RWPE1 (cell line): ENCODE data around the gene BEND4.

Source experiments
- CTCF ChIA-PET: fragments of 350-600 bp; sonication (Branson Sonifier 250); formaldehyde crosslinking; extraction: SDS; loops from one replicate; lab custom pipeline; 2021; lab: Yijun Ruan, JAX
- POLR2A ChIA-PET: fragments of 400-600 bp; formaldehyde crosslinking; extraction: SDS; loops from one replicate; lab custom pipeline; 2020; ENCODE audit warnings: antibody characterized with exemption; ENCODE audit not compliant: low non-redundant PET; lab: Yijun Ruan, JAX
- DNase-seq: peaks from one replicate; pipeline ENCODE4 v3.0.0; 2012; ENCODE audit warnings: low spot score
- H3K27ac ChIP-seq: fragments of 450-650 bp; 2 replicates; pipeline ENCODE4 v1.5.1; 2017
- CTCF ChIP-seq: fragments of 450-650 bp; conservative IDR thresholded peaks from 2 replicates; pipeline ENCODE4 v1.5.1; 2017; ENCODE audit warnings: low read depth, mild to moderate bottlenecking

Gene BEND4

GRCh38 chr4:42159271-42160001, 7.0 kb upstream of the BEND4 start:
- no peak for DNase-seq
- ChIA-PET POLR2A (no interaction called here), CTCF (no interaction called here)
- TF ChIP-seq CTCF: no peak
- H3K27ac ChIP-seq: no peak overlapping the region

GRCh38 chr4:42151568-42152506, 618 bp downstream of the BEND4 start:
- ChIA-PET POLR2A (no interaction called here), CTCF (interaction anchor here (0.7 to 0.8 kb wide), 3 partner anchors 9 to 145 kb away, joined by 3 to 4 read pairs (median 3); no protein-coding TSS in a partner anchor)
- H3K27ac ChIP-seq: no peak overlapping the region
- DNase-seq: no peak
- TF ChIP-seq CTCF: no peak

DNA sequence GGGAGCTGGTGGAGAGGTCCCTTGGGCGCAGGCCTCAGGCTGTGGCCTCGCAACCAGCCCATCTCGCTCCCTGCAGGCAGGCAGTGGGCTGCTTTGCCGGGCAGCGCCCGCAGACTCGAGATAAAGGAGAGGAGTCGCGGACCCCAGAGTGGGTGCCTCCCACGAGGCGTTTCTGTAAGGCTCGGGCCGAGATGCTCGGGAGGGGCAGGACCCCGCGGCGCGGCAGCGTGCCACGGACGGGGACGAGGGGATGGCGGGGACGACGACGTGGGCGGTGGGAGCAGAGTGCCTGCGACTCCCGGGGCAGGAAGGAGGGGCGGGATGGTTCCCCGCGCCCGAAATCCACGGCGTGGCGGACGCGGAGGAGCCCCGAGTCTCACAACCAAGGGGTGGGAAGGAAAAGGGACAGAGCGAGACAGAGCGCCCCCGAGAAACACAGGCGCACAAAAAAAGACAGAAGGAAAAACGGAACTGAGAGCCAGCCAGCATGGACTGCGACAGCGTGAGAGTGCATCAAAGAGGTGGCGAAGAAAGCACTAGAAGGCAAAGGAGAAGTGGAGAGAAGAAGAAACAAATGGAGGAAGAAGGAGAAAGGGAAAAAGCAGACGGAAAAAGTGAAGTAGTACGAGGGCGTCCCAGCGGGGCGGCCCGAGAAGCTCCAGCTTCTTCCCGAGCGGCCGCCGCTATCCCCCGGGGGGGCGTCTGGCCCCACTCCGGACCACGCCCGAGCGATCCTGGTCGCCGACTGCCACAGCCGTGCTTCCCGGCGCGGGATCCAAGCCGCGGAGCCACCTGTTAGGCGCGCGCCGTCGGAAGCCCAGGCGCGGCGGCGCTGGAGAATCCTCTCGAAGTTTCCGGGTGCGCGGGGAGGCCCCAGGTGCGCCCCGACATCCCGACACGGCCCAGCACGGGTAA, 1.5 kb downstream of the BEND4 start:
- CTCF ChIA-PET: interaction anchor here (0.6 to 0.7 kb wide), 3 partner anchors 44 to 146 kb away, joined by 3 to 8 read pairs (median 4); no protein-coding TSS in a partner anchor
- POLR2A ChIA-PET: no interaction called here
- no peak overlapping the region for H3K27ac ChIP-seq
- no peak for DNase-seq
- TF ChIP-seq CTCF: no peak

GRCh38 chr4:42149004-42149403, 3.5 kb downstream of the BEND4 start:
- ChIA-PET CTCF (no interaction called here), POLR2A (no interaction called here)
- TF ChIP-seq CTCF: no peak
- DNase-seq: no peak
- H3K27ac ChIP-seq: no peak overlapping the region

GRCh38 chr4:42148425-42148824, 4.0 kb downstream of the BEND4 start:
- ChIA-PET POLR2A (no interaction called here), CTCF (no interaction called here)
- no peak for DNase-seq
- H3K27ac ChIP-seq: no peak overlapping the region
- no peak for TF ChIP-seq CTCF

GRCh38 chr4:42144028-42144427, 8.4 kb downstream of the BEND4 start:
- H3K27ac ChIP-seq: no peak overlapping the region
- no peak for TF ChIP-seq CTCF
- no peak for DNase-seq
- POLR2A ChIA-PET: no interaction called here
- CTCF ChIA-PET: no interaction called here
